Measurements from ENCODE around the gene FHL2. TPM values are rescaled to one million over a fixed set of nuclear protein-coding genes. Genes with fewer than 3 reads are reported as not detected.
A peak's percentile ranks its signal among the peaks of the same experiment; 100 is the strongest.

The FHL2 gene
- total and polyA plus RNA-seq, 9 of the 15 experiments (the other 6 are each of a cell fraction or from before 2014, with no cell fraction given) = 7.5 to 33.1 (median 23.9) TPM

- TF ChIP-seq HOMEZ (CRISPR knock-in tag; IDR thresholded peaks at IDR 0.05) (no peak), RFX5 (IDR thresholded peaks at IDR 0.05; ENCODE audit: low read depth, low read length) (no peak), HBP1 (CRISPR knock-in tag; IDR thresholded peaks at IDR 0.05) (no peak), HDAC8 (tag; IDR thresholded peaks at IDR 0.05) (0 out of 2 replicates have a peak, but pooled peaks have one; percentile 57), ZNF124 (CRISPR knock-in tag; IDR thresholded peaks at IDR 0.05) (no peak), NFATC3 (IDR thresholded peaks at IDR 0.05) (no peak), GTF2F1 (IDR thresholded peaks at IDR 0.05; ENCODE audit: low read depth, low read length) (no peak), ZNF551 (CRISPR knock-in tag; IDR thresholded peaks at IDR 0.05) (no peak), HES1 (IDR thresholded peaks at IDR 0.05; ENCODE audit: low read depth) (no peak), ZNF518B (CRISPR knock-in tag; IDR thresholded peaks at IDR 0.05) (no peak), NCOA1 (IDR thresholded peaks at IDR 0.05; ENCODE audit: low read depth) (no peak), STAT6 (CRISPR knock-in tag; IDR thresholded peaks at IDR 0.05) (no peak), NUFIP1 (IDR thresholded peaks at IDR 0.05; ENCODE audit: partially characterized antibody) (no peak), CTBP1 (IDR thresholded peaks at IDR 0.05; ENCODE audit: borderline replicate concordance) (0 out of 2 replicates have a peak, but pooled peaks have one; percentile 12), ATF7 (IDR thresholded peaks at IDR 0.05) (no peak), ELF1 (tag; IDR thresholded peaks at IDR 0.05) (no peak), POLR3A (IDR thresholded peaks at IDR 0.05; ENCODE audit: borderline replicate concordance, extremely low read depth, insufficient read depth, insufficient read length) (no peak)
These were observed 483 bp upstream of the FHL2 start (continued) for GRCh38 chr2:105399207-105399861.
